ENCODE measurements around the gene ALB. TPM values are rescaled to one million over a fixed set of nuclear protein-coding genes. Genes with fewer than 3 reads are reported as not detected.

ALB gene
- total RNA-seq, 1 experiment from 2014 or later: not detected

GRCh38 chr4:73451981-73452747 is 48.1 kb downstream of the ALB start:
- no peak for DNase-seq (ENCODE audit: low read depth)

DNA sequence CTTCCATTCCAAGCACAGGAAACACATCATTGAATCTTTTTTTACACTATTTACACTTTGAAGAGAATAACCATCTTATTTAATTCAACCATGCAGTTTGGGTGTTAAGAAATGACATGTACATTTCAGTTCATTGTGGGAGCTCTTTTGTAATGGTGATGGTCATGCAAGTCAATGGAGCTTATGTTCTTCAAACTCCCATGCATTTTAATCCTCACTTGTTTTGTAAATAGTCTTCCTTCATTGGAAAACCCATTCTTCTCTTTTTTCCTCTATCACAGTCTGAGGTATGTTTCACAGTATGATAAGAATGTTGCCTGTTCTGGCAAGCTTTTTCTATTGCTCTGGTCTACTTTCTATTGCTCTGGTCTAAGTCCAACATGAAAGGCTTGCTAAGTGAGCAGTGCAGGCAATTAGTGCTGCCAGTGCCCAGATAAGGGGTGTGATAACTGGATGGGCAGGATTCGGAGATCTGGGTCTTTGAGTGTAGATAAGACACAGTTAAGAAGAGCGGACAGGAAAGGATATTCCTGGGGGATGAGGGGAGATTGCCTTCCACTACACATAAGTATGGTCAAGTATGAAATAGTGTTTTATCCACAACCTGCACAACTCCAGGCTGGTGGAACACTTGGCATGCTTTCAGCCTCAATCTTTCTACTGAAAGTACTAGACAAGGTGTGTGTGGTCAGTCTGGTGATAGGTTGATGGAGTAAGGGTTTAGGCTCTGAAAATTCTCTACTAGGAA is 49.0 kb downstream of the ALB start:
- DNase-seq (ENCODE audit: low read depth): no peak

DNA sequence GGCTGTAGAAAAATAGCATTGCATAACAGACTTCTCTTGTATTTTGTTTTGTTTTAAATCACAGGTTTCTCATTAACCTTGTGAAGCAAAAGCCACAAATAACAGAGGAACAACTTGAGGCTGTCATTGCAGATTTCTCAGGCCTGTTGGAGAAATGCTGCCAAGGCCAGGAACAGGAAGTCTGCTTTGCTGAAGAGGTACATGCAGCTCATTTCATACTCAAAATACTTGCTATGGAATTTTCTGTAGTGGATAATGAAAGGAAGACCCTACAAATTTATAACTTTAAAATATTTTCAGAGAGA is 49.6 kb downstream of the ALB start:
- no peak for DNase-seq (ENCODE audit: low read depth)

DNA sequence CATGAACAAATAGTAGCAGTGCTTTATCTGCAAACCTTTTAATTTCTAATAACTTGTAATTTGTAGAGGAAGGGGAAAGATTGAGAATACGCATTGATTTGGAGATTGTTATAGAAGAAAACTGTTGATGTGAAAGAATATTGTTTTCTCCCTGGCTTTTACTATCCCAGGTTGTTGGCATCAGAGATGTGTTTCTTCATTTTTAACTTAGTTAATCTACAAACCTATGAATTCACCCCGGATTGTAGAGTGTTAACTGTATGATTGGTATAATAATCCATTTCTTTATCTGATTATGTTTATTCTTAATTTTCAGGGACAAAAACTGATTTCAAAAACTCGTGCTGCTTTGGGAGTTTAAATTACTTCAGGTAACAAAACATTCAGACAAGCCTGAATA is 50.8 kb downstream of the ALB start:
- DNase-seq (ENCODE audit: low read depth): no peak

DNA sequence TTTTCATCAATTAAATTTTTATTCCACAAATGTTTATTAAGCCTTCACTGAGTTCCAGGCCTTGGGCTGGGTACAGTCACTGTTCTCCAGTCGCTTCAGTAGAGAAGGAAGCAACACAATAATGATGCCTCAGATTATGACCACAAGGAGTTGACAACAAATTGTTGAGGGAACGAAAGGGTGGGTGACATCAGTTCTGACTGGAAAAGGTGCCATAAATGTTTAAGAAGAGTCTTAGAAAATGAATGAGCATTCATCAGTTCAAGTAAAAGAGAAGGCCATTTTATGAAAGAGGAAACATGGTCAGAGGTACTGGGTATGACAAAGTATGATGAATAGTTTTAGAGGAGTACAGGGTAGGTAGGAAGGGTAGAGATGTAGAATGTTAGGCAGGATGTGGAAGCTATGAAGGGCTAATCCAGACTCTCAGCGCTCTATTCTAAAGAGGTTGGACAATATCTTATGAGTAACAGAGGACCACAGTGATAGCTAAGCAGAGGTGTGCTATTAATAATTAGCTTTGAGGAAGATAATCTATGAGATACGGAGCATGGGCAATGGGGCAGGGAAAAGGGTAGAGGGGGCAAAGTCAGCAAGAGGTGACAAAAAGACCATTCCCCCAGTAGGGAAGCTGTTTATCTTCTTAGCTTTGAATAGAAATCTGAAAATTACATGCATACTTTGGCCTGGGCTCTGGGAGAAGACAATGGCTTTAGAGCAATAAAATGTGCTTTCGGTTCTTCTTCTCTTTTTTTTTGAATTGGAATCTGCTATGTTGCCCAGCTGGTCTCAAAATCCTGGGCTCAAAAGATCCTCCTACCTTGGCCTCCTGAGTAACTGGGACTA is 52.3 kb downstream of the ALB start:
- no peak for DNase-seq (ENCODE audit: low read depth)

DNA sequence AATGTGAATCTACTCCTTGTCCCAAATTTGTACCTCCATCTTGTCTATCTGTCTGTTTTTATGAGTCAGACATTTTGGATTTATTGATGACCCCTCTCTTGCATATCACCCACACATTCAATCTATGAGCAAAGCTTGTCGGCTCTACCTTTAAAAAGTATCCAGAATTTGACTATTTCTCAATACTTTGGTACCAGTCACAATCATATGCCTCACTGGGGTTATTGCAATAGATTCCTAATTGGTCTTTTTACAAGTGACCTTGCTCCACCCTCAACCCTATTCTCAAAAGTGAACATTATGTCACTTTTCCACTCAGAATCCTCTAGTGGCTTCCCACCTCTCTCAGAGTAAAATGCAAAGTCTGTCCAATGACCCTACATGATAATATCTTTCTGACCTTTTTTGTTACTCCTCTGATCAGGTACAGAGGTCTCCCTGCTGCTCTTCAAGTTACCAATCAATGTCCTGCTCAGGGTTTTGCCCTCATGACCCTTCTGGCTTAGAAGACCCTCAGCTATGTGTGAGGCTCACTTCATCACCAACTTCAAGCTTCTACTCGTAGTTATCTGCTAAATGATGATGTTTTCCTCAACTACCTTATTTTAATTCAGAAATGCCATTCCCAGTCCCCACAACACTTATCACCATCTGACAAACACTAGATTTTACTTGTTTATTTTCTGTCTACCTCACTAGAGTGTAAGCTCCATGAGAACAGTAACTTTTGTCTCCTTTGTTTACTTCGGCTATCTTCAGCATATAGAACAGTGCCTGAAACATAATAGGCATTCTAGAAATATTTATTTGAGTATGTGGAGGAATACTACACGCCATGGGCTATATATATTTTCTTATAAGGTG is 54.3 kb downstream of the ALB start:
- DNase-seq (ENCODE audit: low read depth): no peak

- DNase-seq (ENCODE audit: low read depth): no peak
These were observed 54.9 kb downstream of the ALB start for GRCh38 chr4:73459048-73459421.

DNA sequence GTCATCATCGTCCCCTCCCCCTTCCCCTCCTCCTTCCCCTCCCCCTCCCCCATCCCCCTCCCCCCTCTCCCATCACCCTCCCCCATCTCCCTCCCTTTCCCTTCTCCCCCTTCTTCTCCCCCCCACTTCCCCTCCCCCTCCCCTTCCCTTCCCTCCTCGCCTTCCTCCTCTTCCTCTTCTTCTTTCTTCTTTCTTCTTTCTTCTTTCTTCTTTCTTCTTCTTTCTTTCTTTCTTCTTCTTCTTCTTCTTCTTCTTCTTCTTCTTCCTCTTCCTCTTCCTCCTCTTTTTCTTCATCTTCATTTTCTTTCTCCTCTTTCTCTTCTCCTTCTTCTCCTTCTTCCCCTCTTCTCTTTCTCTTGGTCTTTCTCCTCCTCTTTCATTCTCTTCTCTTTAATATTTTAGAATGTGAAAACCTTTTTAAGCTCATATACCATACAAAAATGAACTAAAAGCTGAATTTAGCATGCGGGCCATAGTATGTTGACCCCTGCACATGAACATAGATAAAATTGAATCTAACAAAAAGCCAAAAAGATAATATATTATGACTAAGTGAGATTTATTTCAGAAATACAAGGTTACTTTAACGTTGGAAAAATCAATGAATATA is 56.9 kb downstream of the ALB start:
- no peak for DNase-seq (ENCODE audit: low read depth)

- no peak for DNase-seq (ENCODE audit: low read depth)
These were observed 64.1 kb downstream of the ALB start for GRCh38 chr4:73468170-73468569.

- DNase-seq (ENCODE audit: low read depth): no peak
These were observed 66.6 kb downstream of the ALB start for GRCh38 chr4:73470728-73471127.

Other genes starting within 250 kb of the ALB start
- gene ANKRD17, start 145.5 kb upstream of the ALB start, total RNA-seq (2014; rRNA removed; shearing (Covaris generic)): 19.0 and 22.0 TPM in 2 replicates
- gene AFP, start 31.9 kb downstream of the ALB start, total RNA-seq (2014; rRNA removed; shearing (Covaris generic)): 0.91 TPM in 1 of 2 replicates, not detected in the other
- gene AFM, start 77.5 kb downstream of the ALB start, total RNA-seq (2014; rRNA removed; shearing (Covaris generic)): not detected in 2 replicates
- not detected in 2 replicates for gene RASSF6, start 216.1 kb downstream of the ALB start, total RNA-seq (2014; rRNA removed; shearing (Covaris generic))